ENCODE measurements around the gene SARDH. TPM values are rescaled to one million over a fixed set of nuclear protein-coding genes. Genes with fewer than 3 reads are reported as not detected.

The SARDH gene
- total and polyA plus RNA-seq, 2 donors (not counting 1 experiment from before 2014, with no cell fraction given), result 2.5 to 4.8 TPM

DNA sequence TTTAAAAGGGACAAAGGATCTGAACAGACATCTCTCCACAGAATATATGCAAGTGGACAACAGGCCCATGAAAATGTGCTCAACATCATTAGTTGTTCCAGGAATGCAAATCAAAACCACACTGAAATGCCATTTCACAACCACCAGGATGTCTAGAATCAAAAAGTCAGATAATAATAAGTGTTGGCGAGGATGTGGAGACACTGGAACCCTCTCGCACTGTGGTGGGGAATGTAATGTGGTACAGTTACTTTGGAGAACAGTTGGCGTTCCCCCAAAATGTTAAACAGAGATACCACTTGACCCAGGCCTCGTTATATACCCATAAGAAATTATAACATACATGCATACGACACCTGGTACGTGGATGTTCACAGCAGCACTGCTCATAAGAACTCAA lies 38.6 kb downstream of the SARDH start:
- H3K4me3 ChIP-seq (replicated peaks in 1 of 4; ENCODE audit: control extremely low read depth in 1 of 4, insufficient read depth in 1 of 4, low read depth in 3 of 4, low read length in 4 of 4), result no peak overlapping the region
- H3K4me2 ChIP-seq (ENCODE audit: extremely low read depth, insufficient read depth, low read length), result no peak overlapping the region
- H3K9ac ChIP-seq (ENCODE audit: insufficient read depth, low read length), result no peak overlapping the region
- H3K27ac ChIP-seq (ENCODE audit: insufficient read depth, low read length), result no peak overlapping the region
- no peak for TF ChIP-seq EZH2 (IDR thresholded peaks at IDR 0.05; ENCODE audit: low read length, missing control alignments)
- TF ChIP-seq, protein P1, sequence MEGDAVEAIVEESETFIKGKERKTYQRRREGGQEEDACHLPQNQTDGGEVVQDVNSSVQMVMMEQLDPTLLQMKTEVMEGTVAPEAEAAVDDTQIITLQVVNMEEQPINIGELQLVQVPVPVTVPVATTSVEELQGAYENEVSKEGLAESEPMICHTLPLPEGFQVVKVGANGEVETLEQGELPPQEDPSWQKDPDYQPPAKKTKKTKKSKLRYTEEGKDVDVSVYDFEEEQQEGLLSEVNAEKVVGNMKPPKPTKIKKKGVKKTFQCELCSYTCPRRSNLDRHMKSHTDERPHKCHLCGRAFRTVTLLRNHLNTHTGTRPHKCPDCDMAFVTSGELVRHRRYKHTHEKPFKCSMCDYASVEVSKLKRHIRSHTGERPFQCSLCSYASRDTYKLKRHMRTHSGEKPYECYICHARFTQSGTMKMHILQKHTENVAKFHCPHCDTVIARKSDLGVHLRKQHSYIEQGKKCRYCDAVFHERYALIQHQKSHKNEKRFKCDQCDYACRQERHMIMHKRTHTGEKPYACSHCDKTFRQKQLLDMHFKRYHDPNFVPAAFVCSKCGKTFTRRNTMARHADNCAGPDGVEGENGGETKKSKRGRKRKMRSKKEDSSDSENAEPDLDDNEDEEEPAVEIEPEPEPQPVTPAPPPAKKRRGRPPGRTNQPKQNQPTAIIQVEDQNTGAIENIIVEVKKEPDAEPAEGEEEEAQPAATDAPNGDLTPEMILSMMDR (conservative IDR thresholded peaks at IDR 0.05 in 1 of 2, IDR thresholded peaks at IDR 0.05 in 1 of 2; ENCODE audit: low read depth in 1 of 2, low read length in 2 of 2), result no peak
- H3K9me3 ChIP-seq (ENCODE audit: control insufficient read depth, insufficient read depth, low read depth, low read length), result no peaks in the 10 kb centered on the region
- H3K4me1 ChIP-seq (ENCODE audit: control insufficient read depth, extremely low read depth, insufficient read depth, low read length), result no peaks in the 10 kb centered on the region
- no peaks in the 10 kb centered on the region for H3K79me2 ChIP-seq (ENCODE audit: control insufficient read depth, insufficient read depth, low read length)
- H4K20me1 ChIP-seq (ENCODE audit: control insufficient read depth, extremely low read depth, insufficient read depth, low read length), result no peaks in the 10 kb centered on the region
- no peak overlapping the region for H2AFZ ChIP-seq (ENCODE audit: low read length)
- H3K36me3 ChIP-seq (ENCODE audit: control insufficient read depth, insufficient read depth, low read length), result no peaks in the 10 kb centered on the region
- H3K27me3 ChIP-seq (ENCODE audit: control insufficient read depth, insufficient read depth, low read length), result peaks cover 6% of the 10 kb centered on the region
- no peak for DNase-seq (ENCODE audit: low read depth in 2 of 2)

DNA sequence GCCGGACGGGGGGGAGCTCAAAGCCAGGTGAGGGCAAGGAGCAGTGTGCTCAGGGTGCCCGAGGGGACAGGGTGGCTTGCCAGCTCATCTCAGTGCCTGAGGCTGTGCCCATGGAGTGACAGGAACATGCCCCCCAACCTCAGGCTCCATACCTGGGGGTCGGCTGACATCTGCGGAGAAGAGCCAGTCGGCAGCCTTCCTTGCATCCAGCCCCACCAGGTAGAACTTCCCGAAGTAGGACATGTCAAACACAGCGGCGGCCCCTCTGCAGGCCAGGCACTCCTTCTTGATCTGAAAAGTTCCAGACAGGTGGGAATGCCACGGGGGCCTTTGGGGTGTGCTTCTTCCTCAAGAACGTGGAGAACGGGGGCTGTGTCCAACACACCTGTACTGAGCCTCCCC lies 42.1 kb downstream of the SARDH start:
- H3K36me3 ChIP-seq (ENCODE audit: control insufficient read depth, insufficient read depth, low read length), result no peaks in the 10 kb centered on the region
- H2AFZ ChIP-seq (ENCODE audit: low read length), result no peak overlapping the region
- H3K9me3 ChIP-seq (ENCODE audit: control insufficient read depth, insufficient read depth, low read depth, low read length), result no peaks in the 10 kb centered on the region
- no peaks in the 10 kb centered on the region for H3K79me2 ChIP-seq (ENCODE audit: control insufficient read depth, insufficient read depth, low read length)
- H3K27me3 ChIP-seq (ENCODE audit: control insufficient read depth, insufficient read depth, low read length), result no peaks in the 10 kb centered on the region
- TF ChIP-seq EZH2 (IDR thresholded peaks at IDR 0.05; ENCODE audit: low read length, missing control alignments), result no peak
- TF ChIP-seq, protein P1 (conservative IDR thresholded peaks at IDR 0.05 in 1 of 2, IDR thresholded peaks at IDR 0.05 in 1 of 2; ENCODE audit: low read depth in 1 of 2, low read length in 2 of 2), result no peak
- DNase-seq (ENCODE audit: low read depth in 2 of 2), result no peak
- no peaks in the 10 kb centered on the region for H4K20me1 ChIP-seq (ENCODE audit: control insufficient read depth, extremely low read depth, insufficient read depth, low read length)
- H3K9ac ChIP-seq (ENCODE audit: insufficient read depth, low read length), result no peak overlapping the region
- H3K4me2 ChIP-seq (ENCODE audit: extremely low read depth, insufficient read depth, low read length), result no peak overlapping the region
- H3K4me1 ChIP-seq (ENCODE audit: control insufficient read depth, extremely low read depth, insufficient read depth, low read length), result no peaks in the 10 kb centered on the region
- no peak overlapping the region for H3K4me3 ChIP-seq (replicated peaks in 1 of 4; ENCODE audit: control extremely low read depth in 1 of 4, insufficient read depth in 1 of 4, low read depth in 3 of 4, low read length in 4 of 4)
- H3K27ac ChIP-seq (ENCODE audit: insufficient read depth, low read length), result no peak overlapping the region

DNA sequence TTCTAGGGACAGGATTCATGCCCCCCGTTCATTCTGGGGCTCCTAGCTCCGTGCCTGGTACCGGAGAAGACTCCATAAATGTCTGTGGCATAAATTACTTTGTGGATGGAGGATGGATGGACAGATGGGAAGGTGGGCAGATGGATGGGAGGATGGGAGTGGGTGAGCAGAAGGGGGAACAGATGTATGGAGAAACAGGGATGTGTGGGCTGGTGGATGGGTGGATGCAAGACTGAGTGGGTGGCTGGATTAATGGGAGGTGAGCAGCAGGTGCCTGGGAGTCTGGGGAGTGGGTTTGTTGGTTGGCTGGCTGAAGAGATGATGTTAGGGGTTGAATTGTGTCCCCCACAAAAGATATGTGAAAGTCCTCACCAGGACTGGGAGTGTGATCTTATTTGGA lies 43.5 kb downstream of the SARDH start:
- no peaks in the 10 kb centered on the region for H3K36me3 ChIP-seq (ENCODE audit: control insufficient read depth, insufficient read depth, low read length)
- H3K27ac ChIP-seq (ENCODE audit: insufficient read depth, low read length), result no peak overlapping the region
- H3K9me3 ChIP-seq (ENCODE audit: control insufficient read depth, insufficient read depth, low read depth, low read length), result no peaks in the 10 kb centered on the region
- DNase-seq (ENCODE audit: low read depth in 2 of 2), result no peak
- no peaks in the 10 kb centered on the region for H3K4me1 ChIP-seq (ENCODE audit: control insufficient read depth, extremely low read depth, insufficient read depth, low read length)
- H3K79me2 ChIP-seq (ENCODE audit: control insufficient read depth, insufficient read depth, low read length), result no peaks in the 10 kb centered on the region
- no peak overlapping the region for H3K4me2 ChIP-seq (ENCODE audit: extremely low read depth, insufficient read depth, low read length)
- H3K9ac ChIP-seq (ENCODE audit: insufficient read depth, low read length), result no peak overlapping the region
- H2AFZ ChIP-seq (ENCODE audit: low read length), result no peak overlapping the region
- no peak overlapping the region for H3K4me3 ChIP-seq (replicated peaks in 1 of 4; ENCODE audit: control extremely low read depth in 1 of 4, insufficient read depth in 1 of 4, low read depth in 3 of 4, low read length in 4 of 4)
- H3K27me3 ChIP-seq (ENCODE audit: control insufficient read depth, insufficient read depth, low read length), result no peaks in the 10 kb centered on the region
- H4K20me1 ChIP-seq (ENCODE audit: control insufficient read depth, extremely low read depth, insufficient read depth, low read length), result no peaks in the 10 kb centered on the region
- TF ChIP-seq, protein P1 (conservative IDR thresholded peaks at IDR 0.05 in 1 of 2, IDR thresholded peaks at IDR 0.05 in 1 of 2; ENCODE audit: low read depth in 1 of 2, low read length in 2 of 2), result no peak
- TF ChIP-seq EZH2 (IDR thresholded peaks at IDR 0.05; ENCODE audit: low read length, missing control alignments), result no peak

All from fibroblast of lung (primary cell).